AG10803 (cell line): Measurements from ENCODE around the gene SCG3.

Experiments used
- DNase-seq: peaks from one replicate; pipeline ENCODE4 v3.0.0; 2010; ENCODE audit warnings: low read depth
- H3K4me3 ChIP-seq: 2 replicates; pipeline ENCODE4 v1.5.1; 2011; ENCODE audit warnings: mild to moderate bottlenecking, low read length, control low read depth
- CTCF ChIP-seq: conservative IDR thresholded peaks from 2 replicates; pipeline ENCODE4 v1.5.1; 2011; ENCODE audit warnings: mild to moderate bottlenecking, low read length, control low read depth, inconsistent platforms

Gene SCG3

GRCh38 chr15:51757450-51757849 lies 76.1 kb downstream of the SCG3 start:
- TF ChIP-seq CTCF: no peak
- no peak overlapping the region for H3K4me3 ChIP-seq
- DNase-seq: no peak

GRCh38 chr15:51758645-51759044 lies 77.3 kb downstream of the SCG3 start:
- H3K4me3 ChIP-seq: no peak overlapping the region
- no peak for TF ChIP-seq CTCF
- DNase-seq: peak; percentile 76

GRCh38 chr15:51759557-51760070 lies 78.3 kb downstream of the SCG3 start:
- TF ChIP-seq CTCF: peak; percentile 48
- peak; percentile 98 for DNase-seq
- no peak overlapping the region for H3K4me3 ChIP-seq

GRCh38 chr15:51760805-51761204 lies 79.5 kb downstream of the SCG3 start:
- TF ChIP-seq CTCF: no peak
- H3K4me3 ChIP-seq: no peak overlapping the region
- DNase-seq: no peak

GRCh38 chr15:51765751-51766150 lies 84.4 kb downstream of the SCG3 start:
- no peak for TF ChIP-seq CTCF
- DNase-seq: no peak
- no peak overlapping the region for H3K4me3 ChIP-seq

GRCh38 chr15:51766341-51766740 lies 85.0 kb downstream of the SCG3 start:
- TF ChIP-seq CTCF: no peak
- no peak for DNase-seq

GRCh38 chr15:51768018-51768417 lies 86.7 kb downstream of the SCG3 start:
- no peak overlapping the region for H3K4me3 ChIP-seq
- TF ChIP-seq CTCF: no peak
- DNase-seq: no peak

More at GRCh38 chr15:51766341-51766740, 85.0 kb downstream of the SCG3 start:
- H3K4me3 ChIP-seq: no peak overlapping the region
